ENCODE data around the gene MEGF6.

MEGF6 gene

DNA sequence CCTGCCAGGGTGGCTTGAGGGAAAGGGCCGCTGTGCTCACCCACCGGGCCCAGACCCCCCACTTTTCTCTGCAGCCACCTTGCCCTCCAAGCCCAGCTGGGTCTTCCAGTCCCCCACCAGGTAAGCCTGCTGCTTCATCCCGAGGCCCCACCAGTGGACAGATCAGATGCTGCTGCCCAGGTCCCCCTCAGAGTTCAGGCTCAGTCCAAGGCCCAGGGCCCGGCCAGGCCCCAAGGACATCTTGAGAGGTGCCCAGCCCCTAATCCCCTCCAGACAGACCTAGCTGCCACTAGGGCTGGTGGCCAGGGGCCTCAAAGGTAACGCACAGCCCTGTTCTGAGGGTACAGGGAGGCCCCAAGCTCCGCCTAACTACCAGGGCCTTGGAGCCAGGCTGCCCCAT, 58.6 kb downstream of the MEGF6 start:
- no peak for DNase-seq (ENCODE audit: low spot score)

DNA sequence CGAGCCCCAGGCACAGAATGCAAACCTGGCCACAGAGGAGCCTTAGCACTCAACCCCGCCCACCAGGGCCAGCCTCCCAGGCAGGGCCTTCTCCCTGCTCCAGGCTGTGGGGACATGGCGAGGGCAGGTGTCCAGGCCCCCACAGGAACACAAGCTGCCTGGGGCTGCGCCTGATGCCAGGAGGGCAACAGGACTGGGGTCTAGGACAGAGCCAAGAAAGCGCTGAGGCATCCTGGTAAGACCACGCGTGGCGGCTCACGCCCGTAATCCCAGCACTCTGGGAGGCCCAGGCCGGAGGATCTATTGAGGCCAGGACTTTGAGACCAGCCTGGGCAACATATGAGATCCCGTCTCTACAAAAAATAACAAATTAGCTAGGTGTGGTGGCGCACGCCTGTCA, 59.1 kb downstream of the MEGF6 start:
- DNase-seq (ENCODE audit: low spot score), result no peak

DNA sequence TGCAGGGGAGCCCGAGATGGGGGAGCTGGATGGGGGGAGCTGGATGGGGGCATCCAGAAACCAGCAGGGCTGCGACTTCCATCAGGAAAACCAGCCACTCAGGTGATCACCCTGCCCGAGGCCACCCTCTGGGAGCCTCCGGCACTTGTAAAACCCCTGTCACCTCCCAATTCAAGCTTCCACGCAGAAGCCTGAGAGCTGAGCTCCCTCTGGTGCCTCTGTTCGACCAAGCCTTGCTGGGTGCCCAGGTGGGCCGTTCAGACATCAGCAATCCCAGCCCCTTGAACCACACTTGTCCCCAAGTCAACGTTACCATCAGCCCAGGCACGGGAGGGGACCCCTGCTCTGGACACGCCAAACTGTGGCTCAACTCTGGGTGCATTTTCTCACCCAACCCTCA, 59.6 kb downstream of the MEGF6 start:
- DNase-seq (ENCODE audit: low spot score), result no peak

DNA sequence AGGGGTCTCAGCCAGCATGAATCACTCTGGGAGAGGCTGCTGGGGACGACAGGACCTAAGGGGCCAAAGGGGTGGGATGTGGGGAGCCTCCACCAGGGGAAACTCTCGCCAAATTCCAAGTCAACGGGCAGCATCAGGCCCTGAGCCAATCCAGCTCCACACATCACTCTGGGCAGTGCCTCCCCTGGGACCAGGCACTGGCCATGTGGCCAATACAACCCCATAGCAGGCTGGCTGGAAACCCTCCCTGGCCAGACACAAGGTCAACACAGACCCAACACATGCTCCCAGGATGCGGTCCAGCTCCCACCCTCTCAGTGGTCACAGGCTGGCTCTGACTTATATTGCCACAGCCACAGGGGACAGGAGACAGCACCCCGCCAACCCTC, 60.0 kb downstream of the MEGF6 start:
- DNase-seq (ENCODE audit: low spot score), result no peak

DNA sequence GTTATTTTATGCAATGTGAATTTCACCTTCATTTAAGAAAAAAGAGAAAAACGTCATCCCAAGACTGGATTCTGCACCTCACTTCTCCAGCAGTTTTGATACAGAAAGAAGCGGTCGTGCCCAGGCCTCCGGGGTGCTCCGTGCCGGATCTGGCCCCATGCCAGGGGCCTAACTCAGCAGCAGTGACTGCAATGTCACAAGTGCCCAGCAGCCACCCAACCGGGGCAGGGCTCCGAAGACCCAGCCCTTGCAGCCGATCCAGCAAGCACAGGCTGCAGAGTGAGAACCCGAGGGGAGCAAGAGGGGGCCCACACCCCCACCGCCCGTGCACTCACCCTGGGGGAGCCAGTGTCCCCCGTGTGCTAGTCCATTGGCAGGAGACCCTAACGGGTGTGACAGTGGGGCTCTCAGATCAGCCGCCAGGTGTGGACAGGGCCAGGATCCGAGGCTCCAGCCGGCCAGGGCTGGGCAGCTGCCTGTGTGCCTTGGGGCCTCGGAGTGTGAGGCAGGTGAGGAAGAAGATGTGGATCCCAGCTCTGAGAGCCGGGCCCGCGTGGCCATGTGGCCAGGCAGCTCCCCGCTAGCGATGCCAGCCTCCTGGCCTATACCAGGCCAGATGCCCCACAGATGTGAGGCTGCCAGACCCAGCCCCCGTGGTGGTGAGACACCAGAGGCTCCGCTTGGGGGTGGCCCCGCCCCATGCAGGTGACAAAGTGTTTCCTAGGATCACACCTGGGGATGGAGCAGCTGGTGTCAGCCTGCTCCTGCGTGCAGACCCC, 60.6 kb downstream of the MEGF6 start:
- DNase-seq (ENCODE audit: low spot score), result no peak

DNA sequence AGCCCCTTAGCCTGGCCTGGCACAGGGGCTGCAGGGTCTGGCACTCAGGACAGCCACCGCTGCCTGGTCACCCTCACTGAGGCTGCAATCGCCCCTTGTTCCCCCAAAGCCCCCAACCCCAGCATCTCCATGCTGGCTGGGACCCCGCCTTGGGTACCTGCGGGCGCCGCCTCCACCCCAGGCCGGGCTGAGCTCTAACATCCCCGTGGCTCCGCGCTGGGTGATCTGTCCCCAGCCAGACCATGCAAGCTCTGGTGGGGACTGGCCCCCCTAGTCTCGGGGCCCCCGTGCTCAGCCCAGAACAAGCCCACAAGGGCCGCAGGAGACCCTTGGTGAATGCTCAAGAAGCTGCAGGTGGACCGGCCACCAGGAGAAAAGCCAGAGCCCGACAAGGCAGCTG, 62.4 kb downstream of the MEGF6 start:
- no peak for DNase-seq (ENCODE audit: low spot score)

DNA sequence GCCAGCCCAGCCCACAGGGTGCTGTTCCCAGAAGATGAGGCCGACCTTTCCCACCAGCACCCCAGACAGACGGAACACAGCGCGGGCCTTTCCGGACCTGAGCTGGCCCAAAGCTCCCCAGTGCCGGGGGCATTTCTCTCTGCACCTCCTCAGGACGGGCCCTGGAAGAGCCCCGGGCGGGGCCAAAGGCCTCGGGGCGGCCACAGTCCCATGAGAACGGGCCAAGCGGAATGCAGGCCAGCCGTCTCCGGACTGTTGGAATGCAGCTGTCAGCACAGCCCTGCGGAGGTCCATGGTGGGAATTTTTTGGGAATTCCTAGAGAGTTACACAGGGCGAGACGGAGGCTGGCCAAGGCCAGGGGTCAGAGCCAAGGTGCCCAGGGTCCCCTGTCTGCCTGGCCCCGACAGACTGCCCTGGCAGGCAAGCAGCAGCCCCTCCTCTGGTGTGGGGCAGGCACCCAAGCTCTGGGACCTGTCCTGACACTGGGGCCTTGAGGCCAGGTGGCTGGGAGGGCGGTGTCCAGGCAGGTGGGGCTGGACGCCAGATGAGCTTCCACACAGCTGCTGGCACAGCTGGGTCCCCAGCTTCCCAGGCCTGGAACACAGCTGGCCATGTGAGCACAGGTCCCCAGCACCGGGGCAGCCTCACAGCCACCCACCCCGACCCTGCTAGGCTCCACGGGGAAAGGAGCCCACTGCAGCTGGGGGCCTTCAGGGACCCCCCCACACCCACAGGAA, 63.0 kb downstream of the MEGF6 start:
- DNase-seq (ENCODE audit: low spot score), result no peak

DNA sequence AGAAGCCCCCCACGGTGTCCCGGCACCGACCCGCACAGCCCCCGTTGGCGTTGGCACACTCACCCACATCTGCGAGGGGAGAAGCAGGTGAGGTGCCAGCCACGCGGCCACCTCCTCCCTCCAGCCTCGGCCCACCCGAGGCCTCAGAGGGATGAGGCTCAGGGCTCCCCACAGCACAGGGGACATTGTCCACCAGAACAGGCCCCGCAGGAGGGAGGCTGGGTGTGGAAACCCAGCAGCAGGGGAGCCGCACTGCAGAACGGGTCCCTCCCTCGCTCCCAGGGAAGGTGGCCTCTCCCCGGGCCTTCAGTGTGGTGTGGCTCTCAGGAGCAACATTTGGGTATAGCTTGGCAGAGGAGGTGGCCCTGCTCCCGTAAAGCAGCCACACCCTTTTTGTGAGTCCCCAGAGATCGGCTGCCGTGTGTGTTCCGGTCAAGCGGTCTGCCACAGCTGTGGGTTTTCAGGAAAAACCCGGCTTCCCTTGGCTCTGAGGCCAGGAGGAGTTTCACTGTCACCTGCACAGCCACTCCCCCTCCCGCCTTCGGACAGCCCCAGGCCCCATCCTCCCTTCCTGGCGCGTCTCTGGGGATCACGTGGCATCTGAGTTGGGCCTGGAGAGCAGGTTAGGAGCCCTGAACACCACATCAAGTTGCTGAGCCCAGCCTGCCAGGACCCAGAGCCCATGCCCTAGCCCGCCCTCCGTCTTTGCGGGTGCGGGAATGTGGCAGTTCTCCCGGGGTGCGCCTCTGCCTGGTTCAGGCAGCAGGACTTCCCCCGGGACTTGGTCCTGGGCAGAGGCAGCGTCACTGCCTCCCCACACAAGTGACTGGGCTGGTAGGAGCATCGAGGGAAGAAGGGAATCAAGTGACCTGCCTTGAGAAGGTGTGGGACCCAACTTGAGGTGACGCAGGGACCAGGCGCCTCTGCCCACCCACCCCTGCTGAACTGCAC, 64.0 kb downstream of the MEGF6 start:
- DNase-seq (ENCODE audit: low spot score), result no peak

DNA sequence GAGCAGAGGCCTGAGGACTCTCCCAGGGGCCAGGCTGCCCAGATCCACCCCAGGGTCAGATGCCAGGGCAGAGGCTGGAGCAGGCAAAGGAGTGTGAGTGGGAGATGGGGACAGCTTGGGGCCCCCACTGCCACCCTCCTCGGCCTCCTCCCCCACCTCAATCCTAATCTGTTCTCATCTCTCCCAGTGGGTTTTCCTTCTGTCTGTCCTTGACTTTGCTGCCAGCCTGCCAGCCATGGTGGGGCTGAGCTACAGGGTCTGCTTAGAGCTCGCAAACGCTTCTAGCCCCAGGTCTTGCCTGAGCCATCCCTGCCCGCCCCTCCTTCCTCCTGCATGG, 65.3 kb downstream of the MEGF6 start:
- DNase-seq (ENCODE audit: low spot score), result no peak

DNA sequence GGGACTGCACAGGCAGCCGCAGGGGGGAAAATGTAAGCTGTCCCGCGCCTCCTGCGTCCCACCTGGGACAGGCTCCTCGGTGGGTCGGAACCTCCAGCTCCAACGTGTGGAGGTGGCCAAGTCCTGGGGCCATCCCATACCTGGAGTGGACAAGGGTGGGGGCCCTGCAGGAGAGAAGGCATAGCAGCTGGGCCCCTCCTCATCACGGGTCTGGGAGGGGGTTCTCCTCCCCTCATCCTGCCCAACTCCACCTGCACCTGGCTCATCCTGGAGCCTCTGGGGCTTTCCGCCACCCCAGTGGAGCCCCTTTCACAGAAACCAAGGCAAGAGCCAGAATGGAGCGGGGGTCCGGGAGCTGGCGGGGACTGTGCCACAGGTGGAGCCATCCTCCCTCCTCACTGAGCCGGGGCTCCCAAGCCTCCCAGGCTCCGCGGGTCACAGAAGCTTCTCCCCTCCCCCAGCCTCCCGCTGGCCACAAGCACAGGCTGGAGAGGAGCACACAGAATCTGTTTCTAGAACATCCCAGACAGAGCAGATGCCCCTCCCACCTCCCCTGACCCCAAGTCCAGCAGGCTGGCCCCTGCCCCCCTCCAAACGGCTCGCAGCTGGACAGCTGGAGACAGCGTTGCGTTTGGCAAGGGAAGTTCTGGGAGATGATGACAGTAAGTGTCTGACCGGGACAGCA, 65.8 kb downstream of the MEGF6 start:
- no peak for DNase-seq (ENCODE audit: low spot score)

DNA sequence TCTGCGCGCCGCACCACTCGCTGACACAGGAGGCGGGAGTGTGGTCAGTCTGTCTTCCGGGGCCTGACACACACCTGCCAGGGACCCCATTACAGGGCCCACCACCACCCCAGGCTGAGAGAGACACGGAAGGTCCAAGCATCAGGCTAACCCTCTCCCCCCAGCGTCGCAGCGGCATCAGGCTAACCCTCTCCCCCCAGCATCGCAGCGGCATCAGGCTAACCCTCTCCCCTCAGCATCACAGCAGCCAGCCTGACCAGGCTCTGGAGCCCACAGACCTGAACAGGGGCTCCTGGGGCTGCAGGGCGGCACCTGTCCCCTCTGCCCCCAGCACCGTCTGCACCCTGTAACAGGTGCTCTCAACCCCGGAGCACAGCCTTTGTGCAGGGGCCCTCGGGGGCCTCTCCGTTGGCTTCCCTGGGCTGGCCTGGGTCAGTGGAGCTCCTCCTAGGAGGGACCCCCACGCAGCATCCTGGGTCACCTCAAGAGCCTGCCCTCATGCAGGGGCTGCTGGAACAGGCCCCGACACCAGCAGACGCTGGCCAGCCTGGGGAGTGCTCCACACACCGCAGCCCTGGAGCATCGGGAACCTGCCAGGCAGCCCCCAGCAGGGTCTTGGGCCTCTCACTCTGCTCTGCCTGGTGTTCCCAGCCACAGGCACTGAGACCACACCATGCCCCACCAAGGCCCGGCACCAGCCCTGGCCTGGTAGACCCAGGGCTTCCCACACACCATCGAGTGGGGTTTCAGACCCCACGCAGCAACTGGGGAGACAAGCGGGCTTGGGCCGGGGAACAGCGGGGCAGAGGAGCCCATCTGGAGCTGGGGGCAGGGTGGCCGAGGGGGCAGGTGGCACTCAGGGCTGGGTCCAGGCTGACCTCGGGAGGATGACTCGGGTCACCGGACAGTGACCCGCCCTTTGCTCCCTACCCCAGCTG, 67.0 kb downstream of the MEGF6 start:
- DNase-seq (ENCODE audit: low spot score), result no peak

DNA sequence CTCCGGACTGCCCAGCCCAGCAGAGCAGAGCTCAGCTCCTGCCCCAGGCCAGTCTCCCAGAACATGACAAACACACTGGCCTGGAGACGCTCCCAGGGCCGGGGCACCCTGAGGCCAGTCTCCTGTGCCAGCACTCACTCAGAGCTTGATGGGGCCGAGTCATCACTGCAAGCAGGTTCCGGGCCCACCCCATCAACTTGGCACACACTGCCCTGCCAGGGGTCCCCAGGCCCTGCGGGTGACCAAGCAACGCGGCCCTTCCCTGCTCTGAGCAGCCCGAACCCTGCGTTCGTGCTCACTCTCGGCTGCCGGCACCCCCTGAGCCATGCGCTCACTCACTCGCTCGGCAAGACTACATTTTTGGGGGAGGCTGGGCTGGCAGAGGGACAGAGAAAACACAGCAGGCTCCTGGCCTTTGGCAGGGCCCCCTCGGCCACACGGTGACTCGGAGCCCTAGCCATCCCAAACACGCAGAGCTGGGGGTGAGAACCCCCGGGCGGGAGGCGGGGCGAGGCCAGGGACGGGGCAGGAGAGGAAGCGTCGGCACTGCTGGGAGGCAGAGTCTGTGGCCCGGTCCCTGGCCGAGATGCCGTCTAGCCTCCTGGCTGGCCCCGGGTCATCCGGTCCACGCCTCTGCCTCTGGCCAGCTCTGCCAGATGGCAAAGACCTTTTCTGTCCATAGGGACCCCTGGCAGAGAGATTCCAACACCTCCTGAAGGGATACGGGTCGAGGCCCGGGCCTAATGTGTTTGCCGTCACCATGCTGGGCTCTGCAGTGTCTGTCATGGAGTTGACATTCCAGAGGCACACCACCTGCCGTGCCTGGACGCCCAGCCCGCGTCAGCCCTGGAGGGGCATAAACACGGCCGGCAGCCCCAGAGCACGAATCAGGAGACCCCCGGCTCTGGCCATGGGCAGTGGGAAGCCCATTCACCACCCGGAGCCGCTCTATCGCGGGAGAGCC, 68.0 kb downstream of the MEGF6 start:
- no peak for DNase-seq (ENCODE audit: low spot score)

DNA sequence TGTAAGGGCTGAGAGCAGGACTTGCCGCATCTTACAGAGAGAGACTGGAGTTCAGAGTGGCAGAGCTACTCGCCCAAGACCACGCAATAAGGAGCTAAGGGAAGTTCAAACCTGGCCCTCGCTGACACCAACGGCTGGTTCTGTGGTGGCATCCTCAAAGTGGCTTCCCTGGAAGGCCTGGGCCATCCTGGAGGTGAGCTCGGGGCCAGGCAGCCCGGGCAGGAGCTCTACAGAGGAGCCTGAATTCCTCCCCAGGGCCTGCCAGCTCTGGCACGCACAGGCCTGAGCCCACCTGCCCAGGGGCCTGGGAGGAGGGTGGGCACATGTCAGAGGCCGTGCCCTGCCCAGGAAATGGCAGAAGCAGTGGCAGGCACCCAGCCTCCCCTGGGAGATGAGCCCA, 68.6 kb downstream of the MEGF6 start:
- DNase-seq (ENCODE audit: low spot score), result no peak

DNA sequence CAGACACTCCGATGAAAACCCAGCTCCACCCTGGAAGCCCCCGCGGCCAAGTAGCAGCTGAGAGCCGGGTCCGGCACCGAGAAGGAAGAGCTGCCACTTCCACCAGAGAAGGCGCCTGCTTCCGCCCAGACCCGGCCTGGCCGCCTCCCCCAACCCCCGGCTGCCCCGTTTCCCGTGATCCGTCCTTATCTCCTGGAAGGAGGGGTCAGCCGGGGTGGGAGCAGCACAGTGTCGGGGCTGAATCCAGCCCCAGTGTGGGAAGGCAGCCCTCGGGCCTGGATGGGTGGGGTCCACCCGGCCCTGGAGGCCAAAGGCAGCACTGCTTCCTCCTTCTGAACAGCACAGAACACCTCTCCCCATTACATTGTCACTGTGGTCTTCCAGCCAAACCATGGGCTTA, 69.4 kb downstream of the MEGF6 start:
- no peak for DNase-seq (ENCODE audit: low spot score)

DNA sequence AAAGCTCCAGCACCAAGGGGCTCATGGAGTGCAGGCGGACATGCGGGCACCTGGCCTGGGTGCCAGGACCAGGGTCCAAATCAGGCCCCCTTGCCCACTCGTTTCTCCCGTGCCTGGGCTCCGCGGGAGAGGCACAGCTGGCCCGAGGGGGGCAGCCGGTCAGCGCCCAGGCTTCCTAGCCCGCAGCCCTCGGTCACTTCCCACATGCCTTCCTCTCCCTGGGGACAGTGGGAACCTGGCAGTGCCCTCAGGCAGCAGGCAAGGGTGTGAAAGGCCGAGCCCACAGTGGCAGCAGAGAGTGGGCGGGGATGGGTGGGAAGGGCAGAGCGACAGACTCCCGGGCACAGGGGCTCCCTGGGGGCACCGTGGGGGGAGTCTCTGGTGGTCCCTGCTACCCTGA, 69.8 kb downstream of the MEGF6 start:
- DNase-seq (ENCODE audit: low spot score), result no peak

DNA sequence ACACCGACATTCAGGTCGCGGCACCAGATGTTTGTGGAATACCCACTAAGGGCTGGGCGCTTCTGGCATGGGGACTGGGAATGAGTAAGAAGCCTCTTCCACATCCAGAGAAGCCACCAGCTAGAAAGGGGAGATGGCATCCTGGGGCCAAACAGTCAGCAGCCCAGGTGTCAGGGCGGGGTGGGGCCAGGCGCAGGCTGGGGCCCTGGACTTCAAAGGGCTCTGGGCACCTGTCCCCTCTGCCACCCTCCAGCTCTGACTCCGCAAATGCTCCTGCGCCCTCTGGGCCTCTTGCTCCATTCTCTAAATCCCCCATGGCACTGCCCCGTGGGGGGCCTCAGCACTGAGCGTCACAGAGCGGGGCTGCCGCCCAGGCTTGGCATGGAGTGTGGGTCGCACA, 70.4 kb downstream of the MEGF6 start:
- DNase-seq (ENCODE audit: low spot score), result no peak

DNA sequence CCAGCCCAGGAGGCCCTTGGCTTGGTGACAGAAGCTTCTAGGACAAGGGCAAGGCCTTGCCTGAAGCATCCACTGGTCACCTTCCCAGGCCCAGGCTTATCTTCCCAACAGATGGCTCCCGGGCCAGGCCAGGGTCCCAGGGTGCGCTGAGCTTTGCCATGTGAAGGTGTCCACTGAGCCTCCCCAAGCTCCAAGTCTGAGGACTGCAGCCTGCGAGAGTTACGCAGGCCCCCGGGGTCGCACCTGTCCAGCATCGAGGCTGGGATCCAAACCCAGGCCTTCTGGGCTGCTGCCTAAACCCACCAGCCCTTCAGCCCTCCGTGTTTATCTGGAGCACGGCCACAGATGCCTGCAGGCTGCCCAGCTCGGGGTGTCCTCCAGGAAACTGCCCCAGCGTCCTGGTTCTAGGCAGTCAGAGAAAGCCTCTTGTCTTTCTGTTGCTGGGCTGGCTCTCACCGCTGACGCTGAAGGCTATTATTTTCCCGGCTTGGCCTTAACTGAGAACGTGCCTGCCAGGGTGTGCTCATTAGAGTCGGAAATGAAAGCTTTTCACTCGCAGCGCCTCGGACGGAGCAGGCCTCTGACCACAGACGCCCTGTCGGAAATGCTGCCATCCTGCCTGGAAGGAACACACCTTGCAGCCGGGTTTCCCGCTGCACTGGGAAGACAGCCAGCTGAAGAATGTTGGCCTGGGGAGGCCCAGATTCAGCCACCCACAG, 71.4 kb downstream of the MEGF6 start:
- no peak for DNase-seq (ENCODE audit: low spot score)

DNA sequence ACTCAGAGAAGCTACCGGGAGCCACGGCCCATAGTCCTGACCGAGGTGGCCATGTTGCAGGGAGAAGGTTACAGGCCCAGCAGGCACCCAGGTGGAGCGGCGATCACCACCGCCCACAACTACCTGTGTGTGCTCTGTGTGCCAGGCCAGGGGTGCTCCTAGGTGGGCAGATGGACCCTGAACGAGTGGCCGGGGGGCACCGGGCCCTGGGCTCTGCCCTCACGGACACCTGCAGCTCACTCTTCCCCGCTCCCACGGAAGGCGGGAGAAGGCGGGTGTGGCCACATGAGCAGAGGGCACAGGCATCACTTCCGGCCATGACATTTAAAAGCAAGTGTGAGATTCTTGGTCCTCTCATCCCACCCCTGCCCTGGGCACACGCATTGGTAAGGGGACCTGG, 73.9 kb downstream of the MEGF6 start:
- DNase-seq (ENCODE audit: low spot score), result no peak

Data from HuH-7 (cell line).